ENCODE data around the gene RHBDD3.

The RHBDD3 gene

GRCh38 chr22:29306835-29307595 is 39.2 kb upstream of the RHBDD3 start (continued):
- TF ChIP-seq, protein P1, sequence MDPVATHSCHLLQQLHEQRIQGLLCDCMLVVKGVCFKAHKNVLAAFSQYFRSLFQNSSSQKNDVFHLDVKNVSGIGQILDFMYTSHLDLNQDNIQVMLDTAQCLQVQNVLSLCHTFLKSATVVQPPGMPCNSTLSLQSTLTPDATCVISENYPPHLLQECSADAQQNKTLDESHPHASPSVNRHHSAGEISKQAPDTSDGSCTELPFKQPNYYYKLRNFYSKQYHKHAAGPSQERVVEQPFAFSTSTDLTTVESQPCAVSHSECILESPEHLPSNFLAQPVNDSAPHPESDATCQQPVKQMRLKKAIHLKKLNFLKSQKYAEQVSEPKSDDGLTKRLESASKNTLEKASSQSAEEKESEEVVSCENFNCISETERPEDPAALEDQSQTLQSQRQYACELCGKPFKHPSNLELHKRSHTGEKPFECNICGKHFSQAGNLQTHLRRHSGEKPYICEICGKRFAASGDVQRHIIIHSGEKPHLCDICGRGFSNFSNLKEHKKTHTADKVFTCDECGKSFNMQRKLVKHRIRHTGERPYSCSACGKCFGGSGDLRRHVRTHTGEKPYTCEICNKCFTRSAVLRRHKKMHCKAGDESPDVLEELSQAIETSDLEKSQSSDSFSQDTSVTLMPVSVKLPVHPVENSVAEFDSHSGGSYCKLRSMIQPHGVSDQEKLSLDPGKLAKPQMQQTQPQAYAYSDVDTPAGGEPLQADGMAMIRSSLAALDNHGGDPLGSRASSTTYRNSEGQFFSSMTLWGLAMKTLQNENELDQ (tag by site-specific recombination; IDR thresholded peaks at IDR 0.05; ENCODE audit: low read depth) = no peak
- TF ChIP-seq ZNF768 (tag by site-specific recombination; IDR thresholded peaks at IDR 0.05) = peak; percentile 99; the same call in 1 of the 2 replicates
- TF ChIP-seq, protein P2, sequence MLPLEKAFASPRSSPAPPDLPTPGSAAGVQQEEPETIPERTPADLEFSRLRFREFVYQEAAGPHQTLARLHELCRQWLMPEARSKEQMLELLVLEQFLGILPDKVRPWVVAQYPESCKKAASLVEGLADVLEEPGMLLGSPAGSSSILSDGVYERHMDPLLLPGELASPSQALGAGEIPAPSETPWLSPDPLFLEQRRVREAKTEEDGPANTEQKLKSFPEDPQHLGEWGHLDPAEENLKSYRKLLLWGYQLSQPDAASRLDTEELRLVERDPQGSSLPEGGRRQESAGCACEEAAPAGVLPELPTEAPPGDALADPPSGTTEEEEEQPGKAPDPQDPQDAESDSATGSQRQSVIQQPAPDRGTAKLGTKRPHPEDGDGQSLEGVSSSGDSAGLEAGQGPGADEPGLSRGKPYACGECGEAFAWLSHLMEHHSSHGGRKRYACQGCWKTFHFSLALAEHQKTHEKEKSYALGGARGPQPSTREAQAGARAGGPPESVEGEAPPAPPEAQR (tag by site-specific recombination; IDR thresholded peaks at IDR 0.05) = no peak
- TF ChIP-seq, protein P3, sequence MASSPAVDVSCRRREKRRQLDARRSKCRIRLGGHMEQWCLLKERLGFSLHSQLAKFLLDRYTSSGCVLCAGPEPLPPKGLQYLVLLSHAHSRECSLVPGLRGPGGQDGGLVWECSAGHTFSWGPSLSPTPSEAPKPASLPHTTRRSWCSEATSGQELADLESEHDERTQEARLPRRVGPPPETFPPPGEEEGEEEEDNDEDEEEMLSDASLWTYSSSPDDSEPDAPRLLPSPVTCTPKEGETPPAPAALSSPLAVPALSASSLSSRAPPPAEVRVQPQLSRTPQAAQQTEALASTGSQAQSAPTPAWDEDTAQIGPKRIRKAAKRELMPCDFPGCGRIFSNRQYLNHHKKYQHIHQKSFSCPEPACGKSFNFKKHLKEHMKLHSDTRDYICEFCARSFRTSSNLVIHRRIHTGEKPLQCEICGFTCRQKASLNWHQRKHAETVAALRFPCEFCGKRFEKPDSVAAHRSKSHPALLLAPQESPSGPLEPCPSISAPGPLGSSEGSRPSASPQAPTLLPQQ (tag by site-specific recombination; IDR thresholded peaks at IDR 0.05) = peak; percentile 98
- TF ChIP-seq, protein P4, sequence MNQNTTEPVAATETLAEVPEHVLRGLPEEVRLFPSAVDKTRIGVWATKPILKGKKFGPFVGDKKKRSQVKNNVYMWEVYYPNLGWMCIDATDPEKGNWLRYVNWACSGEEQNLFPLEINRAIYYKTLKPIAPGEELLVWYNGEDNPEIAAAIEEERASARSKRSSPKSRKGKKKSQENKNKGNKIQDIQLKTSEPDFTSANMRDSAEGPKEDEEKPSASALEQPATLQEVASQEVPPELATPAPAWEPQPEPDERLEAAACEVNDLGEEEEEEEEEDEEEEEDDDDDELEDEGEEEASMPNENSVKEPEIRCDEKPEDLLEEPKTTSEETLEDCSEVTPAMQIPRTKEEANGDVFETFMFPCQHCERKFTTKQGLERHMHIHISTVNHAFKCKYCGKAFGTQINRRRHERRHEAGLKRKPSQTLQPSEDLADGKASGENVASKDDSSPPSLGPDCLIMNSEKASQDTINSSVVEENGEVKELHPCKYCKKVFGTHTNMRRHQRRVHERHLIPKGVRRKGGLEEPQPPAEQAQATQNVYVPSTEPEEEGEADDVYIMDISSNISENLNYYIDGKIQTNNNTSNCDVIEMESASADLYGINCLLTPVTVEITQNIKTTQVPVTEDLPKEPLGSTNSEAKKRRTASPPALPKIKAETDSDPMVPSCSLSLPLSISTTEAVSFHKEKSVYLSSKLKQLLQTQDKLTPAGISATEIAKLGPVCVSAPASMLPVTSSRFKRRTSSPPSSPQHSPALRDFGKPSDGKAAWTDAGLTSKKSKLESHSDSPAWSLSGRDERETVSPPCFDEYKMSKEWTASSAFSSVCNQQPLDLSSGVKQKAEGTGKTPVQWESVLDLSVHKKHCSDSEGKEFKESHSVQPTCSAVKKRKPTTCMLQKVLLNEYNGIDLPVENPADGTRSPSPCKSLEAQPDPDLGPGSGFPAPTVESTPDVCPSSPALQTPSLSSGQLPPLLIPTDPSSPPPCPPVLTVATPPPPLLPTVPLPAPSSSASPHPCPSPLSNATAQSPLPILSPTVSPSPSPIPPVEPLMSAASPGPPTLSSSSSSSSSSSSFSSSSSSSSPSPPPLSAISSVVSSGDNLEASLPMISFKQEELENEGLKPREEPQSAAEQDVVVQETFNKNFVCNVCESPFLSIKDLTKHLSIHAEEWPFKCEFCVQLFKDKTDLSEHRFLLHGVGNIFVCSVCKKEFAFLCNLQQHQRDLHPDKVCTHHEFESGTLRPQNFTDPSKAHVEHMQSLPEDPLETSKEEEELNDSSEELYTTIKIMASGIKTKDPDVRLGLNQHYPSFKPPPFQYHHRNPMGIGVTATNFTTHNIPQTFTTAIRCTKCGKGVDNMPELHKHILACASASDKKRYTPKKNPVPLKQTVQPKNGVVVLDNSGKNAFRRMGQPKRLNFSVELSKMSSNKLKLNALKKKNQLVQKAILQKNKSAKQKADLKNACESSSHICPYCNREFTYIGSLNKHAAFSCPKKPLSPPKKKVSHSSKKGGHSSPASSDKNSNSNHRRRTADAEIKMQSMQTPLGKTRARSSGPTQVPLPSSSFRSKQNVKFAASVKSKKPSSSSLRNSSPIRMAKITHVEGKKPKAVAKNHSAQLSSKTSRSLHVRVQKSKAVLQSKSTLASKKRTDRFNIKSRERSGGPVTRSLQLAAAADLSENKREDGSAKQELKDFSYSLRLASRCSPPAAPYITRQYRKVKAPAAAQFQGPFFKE (tag by site-specific recombination; IDR thresholded peaks at IDR 0.05; ENCODE audit: borderline replicate concordance) = no peak
- TF ChIP-seq KLF7 (tag by site-specific recombination; IDR thresholded peaks at IDR 0.05; ENCODE audit: borderline replicate concordance) = no peak
- no peak for TF ChIP-seq ZNF433 (tag by site-specific recombination; IDR thresholded peaks at IDR 0.05; ENCODE audit: low read depth)
- TF ChIP-seq ZNF792 (tag by site-specific recombination; IDR thresholded peaks at IDR 0.05) = no peak
- no peak for TF ChIP-seq MZF1 (tag by site-specific recombination; IDR thresholded peaks at IDR 0.05; ENCODE audit: borderline replicate concordance)
- TF ChIP-seq ZSCAN30 (tag by site-specific recombination; IDR thresholded peaks at IDR 0.05) = no peak
- no peak for TF ChIP-seq ELK4 (IDR thresholded peaks at IDR 0.05; ENCODE audit: borderline replicate concordance, low read depth, low read length)
- TF ChIP-seq, protein P5, sequence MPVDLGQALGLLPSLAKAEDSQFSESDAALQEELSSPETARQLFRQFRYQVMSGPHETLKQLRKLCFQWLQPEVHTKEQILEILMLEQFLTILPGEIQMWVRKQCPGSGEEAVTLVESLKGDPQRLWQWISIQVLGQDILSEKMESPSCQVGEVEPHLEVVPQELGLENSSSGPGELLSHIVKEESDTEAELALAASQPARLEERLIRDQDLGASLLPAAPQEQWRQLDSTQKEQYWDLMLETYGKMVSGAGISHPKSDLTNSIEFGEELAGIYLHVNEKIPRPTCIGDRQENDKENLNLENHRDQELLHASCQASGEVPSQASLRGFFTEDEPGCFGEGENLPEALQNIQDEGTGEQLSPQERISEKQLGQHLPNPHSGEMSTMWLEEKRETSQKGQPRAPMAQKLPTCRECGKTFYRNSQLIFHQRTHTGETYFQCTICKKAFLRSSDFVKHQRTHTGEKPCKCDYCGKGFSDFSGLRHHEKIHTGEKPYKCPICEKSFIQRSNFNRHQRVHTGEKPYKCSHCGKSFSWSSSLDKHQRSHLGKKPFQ (tag by site-specific recombination; IDR thresholded peaks at IDR 0.05) = no peak
- TF ChIP-seq ZNF112 (tag by site-specific recombination; IDR thresholded peaks at IDR 0.05) = no peak
- no peak for TF ChIP-seq ZNF366 (tag by site-specific recombination; conservative IDR thresholded peaks at IDR 0.05)
- no peak for TF ChIP-seq YY1 (tag by site-specific recombination; IDR thresholded peaks at IDR 0.05)
- TF ChIP-seq ZNF248 (tag by site-specific recombination; IDR thresholded peaks at IDR 0.05) = no peak
- TF ChIP-seq ZNF23 (tag by site-specific recombination; IDR thresholded peaks at IDR 0.05; ENCODE audit: borderline replicate concordance) = no peak
- TF ChIP-seq, protein P6, sequence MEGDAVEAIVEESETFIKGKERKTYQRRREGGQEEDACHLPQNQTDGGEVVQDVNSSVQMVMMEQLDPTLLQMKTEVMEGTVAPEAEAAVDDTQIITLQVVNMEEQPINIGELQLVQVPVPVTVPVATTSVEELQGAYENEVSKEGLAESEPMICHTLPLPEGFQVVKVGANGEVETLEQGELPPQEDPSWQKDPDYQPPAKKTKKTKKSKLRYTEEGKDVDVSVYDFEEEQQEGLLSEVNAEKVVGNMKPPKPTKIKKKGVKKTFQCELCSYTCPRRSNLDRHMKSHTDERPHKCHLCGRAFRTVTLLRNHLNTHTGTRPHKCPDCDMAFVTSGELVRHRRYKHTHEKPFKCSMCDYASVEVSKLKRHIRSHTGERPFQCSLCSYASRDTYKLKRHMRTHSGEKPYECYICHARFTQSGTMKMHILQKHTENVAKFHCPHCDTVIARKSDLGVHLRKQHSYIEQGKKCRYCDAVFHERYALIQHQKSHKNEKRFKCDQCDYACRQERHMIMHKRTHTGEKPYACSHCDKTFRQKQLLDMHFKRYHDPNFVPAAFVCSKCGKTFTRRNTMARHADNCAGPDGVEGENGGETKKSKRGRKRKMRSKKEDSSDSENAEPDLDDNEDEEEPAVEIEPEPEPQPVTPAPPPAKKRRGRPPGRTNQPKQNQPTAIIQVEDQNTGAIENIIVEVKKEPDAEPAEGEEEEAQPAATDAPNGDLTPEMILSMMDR (tag by site-specific recombination; IDR thresholded peaks at IDR 0.05) = no peak
- no peak for TF ChIP-seq ZNF138 (tag by site-specific recombination; IDR thresholded peaks at IDR 0.05; ENCODE audit: borderline replicate concordance)
- TF ChIP-seq, protein P7, sequence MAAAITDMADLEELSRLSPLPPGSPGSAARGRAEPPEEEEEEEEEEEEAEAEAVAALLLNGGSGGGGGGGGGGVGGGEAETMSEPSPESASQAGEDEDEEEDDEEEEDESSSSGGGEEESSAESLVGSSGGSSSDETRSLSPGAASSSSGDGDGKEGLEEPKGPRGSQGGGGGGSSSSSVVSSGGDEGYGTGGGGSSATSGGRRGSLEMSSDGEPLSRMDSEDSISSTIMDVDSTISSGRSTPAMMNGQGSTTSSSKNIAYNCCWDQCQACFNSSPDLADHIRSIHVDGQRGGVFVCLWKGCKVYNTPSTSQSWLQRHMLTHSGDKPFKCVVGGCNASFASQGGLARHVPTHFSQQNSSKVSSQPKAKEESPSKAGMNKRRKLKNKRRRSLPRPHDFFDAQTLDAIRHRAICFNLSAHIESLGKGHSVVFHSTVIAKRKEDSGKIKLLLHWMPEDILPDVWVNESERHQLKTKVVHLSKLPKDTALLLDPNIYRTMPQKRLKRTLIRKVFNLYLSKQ (tag by site-specific recombination; IDR thresholded peaks at IDR 0.05; ENCODE audit: borderline replicate concordance) = no peak
- TF ChIP-seq ZNF843 (tag by site-specific recombination; IDR thresholded peaks at IDR 0.05) = no peak

All from HEK293 (cell line).